Activated CD4-positive, CD25-positive, alpha-beta regulatory T cell treated with anti-CD3 and anti-CD28 coated beads, Interleukin-2, amount 50 U/mL, for 72 hours (primary cell): ENCODE results near the gene MUC20.
"Not testable (repeated sequence)": the region's sequence is repeated elsewhere in the genome, so short reads cannot be mapped to it uniquely, and the experiment has no call there.

ENCODE experiments used
- DNase-seq: peaks from one replicate; pipeline ENCODE4 v3.0.0; 2021

MUC20 gene

GRCh38 chr3:195711091-195711812 lies 9.5 kb upstream of the MUC20 start:
- not testable (repeated sequence) for DNase-seq

DNA sequence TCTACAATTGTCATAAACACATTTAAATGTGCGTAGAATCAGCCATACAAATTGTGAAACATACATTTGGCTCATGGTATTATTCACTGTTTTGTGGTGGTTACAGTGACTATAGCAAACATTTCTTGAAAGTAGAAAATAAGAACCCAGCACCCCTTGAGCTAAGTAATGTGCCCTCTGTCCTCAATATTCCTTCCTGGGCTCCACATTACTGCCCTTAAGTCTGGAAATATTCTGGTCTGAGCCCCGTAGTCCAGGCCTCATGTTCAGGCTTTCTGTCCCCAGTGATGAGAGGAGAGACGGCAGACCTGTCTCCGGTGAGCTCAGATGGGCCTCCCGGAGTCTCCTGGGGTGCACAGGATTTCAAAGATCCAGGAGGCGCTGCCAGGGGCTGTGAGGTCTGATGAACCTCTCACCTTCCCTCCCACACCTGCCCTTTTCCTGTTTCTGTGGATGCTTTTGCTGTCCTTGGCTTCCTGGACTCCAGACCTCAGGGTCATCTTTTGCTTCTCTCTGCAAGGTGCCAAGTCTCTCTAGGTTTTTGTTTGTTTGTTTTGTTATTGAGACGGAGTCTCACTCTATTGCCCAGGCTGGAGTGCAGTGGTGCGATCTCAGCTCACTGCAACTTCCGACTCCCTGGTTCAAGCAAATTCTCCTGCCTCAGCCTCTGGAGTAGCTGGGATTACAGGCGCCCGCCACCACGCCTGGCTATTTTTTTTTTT lies 8.8 kb upstream of the MUC20 start:
- DNase-seq, result no peak

DNA sequence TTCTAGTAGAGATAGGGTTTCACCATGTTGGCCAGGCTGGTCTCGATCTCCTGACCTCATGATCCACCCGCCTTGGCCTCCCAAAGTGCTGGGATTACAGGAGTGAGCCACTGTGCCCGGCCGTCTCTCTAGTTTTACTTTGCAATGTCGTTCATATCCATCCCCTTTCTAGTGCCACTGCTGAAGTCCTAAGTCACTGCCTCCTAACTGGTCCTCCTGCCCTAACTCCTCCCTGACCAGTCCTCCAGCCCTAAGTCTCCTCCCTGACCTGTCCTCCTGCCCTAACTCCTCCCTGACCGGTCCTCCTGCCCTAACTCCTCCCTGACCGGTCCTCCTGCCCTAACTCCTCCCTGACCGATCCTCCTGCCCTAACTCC lies 8.3 kb upstream of the MUC20 start:
- not testable (repeated sequence) for DNase-seq

- DNase-seq, result not testable (repeated sequence)
Observed at GRCh38 chr3:195713150-195713549, 7.6 kb upstream of the MUC20 start.

- DNase-seq, result no peak
Observed at GRCh38 chr3:195714380-195715011, 6.3 kb upstream of the MUC20 start.

GRCh38 chr3:195715134-195715533 lies 5.6 kb upstream of the MUC20 start:
- DNase-seq, result no peak

GRCh38 chr3:195715583-195716266 lies 5.1 kb upstream of the MUC20 start:
- DNase-seq, result no peak

GRCh38 chr3:195717416-195717815 lies 3.4 kb upstream of the MUC20 start:
- no peak for DNase-seq

DNA sequence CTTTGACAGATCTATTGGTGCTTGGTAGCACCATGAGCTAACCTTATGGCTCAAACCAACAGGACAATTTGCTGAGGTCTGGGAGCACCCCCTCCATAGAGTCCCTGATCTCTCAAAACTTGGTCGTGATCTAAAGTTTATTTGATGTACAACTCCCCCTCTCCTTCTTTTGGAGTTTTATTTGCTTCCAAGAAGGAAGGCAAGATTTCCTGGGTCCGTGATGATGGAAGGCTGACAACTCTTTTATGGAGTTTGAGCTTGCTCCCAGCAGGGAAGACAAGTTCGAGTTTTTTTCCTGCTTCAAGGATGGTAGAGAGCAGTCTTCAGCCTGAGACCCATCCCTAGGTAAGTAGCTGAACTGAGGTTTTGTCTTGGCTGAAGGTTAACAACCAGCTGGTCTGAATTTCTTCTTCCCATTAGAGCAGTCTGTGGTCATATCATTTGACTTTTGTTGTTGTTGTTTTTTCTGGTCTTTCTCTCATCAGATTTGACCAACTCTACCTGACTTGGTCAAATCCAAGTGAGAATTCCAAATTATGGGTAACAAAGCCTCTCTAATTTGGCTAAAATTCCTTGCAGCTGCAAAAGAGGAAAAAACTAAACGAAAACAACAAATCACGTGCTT lies 2.8 kb upstream of the MUC20 start:
- no peak for DNase-seq

DNA sequence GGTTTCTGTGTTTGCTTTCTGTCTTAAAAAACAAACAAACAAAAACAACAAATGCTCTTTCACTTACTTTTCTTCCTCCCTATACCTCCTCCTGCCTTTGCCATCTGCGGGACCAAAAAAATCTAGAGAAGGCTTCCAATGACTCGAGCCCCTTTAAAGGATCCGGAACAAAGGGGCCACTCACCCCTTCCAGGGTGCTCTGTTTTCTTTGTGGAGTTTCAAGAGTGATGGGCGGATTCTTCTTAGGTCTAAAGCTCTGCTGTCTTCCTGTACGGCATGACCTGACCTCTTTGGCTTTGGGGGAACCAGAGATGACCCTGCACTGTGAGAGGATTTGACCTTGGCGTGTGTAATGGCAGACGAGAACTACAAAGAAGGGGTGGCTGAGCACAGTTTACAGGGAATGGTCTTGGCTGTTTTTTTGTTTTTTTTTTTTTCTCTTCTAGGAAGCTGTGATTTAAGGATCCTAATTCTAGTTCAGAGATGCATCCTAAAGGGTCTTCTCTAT lies 2.2 kb upstream of the MUC20 start:
- DNase-seq, result no peak

DNA sequence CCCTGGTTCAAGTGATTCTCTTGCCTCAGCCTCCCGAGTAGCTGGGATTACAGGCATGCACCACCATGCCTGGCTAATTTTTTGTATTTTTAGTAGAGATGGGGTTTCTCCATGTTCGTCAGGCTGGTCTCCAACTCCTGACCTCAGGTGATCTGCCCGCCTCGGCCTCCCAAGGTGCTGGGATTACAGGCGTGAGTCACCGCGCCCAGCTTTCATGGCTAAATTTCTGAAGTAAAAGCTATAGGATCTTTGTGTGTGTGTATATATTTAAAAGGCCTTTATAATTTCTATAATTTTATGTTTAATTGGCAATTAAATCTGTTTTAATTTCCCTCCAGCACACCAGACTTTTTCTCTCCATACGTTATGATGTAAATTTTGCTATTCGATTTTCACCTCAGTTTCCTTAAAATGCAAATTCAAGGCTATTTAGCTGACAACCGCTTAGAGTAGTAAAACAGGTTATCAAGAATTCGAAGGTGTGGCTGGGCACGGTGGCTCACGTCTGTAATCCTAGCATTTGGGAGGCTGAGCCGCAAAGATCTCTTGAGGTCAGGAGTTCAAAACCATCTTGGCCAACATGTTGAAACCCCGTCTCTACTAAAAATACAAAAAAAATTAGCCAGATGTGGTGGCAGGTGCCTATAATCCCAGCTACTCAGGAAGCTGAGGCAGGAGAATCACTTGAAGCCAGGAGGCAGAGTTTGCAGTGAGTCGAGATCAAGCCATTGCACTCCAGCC lies 1.1 kb upstream of the MUC20 start:
- not testable (repeated sequence) for DNase-seq

DNA sequence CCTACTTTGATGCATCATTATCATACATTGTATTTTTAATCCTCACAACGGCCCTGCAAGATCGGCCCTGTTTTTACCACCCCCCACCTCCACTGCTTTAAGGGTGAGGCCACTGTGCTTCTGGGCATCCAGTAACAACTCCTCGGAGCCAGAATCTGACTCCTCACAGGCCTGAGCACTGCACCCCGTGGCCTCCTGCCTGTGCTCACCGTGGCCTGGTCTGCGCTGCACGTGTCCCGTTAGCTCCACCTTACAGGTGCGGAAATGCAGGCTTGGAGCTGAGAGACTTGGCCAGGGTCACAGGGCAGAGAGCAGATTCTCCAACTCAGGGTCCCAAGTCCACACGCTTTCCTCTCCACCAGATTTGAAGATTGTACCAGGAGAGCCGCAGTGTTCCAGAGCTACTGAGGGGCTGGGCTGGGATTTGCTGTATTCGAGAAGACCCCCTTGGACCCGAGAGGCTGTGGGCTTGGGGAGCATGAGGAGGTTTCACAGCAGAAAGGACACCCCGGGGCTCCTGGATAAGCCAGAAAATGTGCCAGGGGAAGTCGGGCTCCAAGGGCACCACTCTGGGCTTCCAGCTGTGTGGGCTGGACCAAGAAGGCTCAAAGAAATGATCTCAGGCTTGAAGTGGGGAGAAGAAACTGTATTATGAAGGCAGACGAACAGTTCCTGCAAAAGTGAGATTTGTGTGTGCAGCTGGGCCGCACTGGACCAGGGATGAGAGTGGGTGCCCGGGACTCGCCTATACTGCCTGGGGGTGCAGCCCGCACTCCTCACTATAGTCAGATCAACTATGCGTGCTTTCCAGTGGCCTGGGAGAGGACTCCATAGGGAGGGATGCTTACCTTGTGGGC lies 1.6 kb downstream of the MUC20 start:
- DNase-seq, result not testable (repeated sequence)

DNA sequence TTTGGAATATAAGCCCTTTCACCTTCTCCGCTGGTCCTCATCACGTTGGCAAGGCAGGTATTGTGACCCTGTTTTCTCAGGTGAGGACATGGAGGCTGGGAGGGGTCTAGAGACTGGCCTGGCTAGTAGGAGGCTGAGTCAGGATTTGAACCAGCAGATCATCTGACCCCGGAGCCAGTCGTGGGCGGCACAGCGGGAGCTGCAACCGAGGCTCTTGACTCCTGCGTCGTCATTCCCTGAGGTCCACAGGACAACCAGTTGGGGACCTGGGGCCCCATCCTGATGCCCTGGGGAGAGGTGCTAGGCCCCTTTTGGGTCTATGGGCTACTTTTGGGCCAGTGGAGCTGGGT lies 2.2 kb downstream of the MUC20 start:
- DNase-seq, result not testable (repeated sequence)

DNA sequence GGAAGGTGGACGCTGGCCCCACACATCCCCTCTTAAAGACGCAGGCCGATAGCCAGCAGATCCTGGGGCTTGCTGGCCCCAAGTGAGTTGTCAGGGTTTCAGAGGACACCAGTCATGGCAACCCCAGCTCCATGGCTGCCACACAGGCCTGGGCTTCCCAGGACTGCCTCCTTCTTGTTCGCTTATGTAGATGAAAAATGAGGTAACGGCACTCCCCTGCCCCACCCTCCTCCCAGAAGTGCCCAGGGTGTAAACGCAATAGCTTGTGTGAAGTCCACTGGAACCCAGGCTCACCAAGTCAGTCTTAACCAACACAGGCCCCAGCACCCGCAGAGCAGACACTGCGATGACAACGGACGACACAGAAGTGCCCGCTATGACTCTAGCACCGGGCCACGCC lies 3.6 kb downstream of the MUC20 start:
- not testable (repeated sequence) for DNase-seq

GRCh38 chr3:195725916-195726740 lies 5.3 kb downstream of the MUC20 start:
- DNase-seq, result not testable (repeated sequence)

DNA sequence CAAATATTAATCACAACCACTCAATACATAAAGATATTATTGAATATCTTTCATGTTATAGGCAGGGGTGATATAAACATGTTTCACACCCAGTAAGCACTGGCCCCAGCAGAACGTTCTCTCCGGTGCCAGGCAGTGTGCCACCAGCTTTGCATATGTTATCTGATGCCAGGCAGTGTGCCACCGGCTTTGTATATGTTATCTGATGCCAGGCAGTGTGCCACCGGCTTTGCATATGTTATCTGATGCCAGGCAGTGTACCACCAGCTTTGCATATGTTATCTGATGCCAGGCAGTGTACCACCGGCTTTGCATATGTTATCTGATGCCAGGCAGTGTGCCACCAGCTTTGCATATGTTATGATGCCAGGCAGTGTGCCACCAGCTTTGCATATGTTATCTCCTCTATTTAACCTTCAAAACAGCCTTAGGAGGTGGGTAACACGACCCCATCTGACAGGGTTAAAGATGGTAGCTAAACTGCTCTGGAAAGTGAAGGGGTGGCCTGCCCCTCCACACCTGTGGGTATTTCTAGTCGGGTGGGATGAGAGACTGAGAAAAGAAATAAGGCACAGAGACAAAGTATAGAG lies 6.9 kb downstream of the MUC20 start:
- DNase-seq, result no peak

DNA sequence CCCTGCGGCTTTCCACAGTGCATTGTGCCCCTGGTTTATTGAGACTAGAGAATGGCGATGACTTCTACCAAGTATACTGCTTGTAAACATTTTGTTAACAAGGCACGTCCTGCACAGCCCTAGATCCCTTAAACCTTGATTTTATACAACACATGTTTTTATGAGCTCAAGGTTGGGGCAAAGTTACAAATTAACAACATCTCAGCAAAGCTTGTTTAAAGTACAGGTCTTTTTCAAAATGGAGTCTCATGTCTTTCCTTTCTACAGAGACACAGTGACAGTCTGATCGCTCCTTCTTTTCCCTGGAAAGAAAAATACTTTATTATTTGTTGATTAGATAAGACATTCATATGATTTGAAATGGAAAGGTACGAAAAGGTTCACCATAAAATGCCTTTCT lies 8.0 kb downstream of the MUC20 start:
- not testable (repeated sequence) for DNase-seq

- DNase-seq, result no peak
Observed at GRCh38 chr3:195729476-195730251, 8.9 kb downstream of the MUC20 start.

GRCh38 chr3:195731356-195731905 lies 10.7 kb downstream of the MUC20 start:
- DNase-seq, result no peak
